GM18861 (cell line): ENCODE data around the gene SEC16A.
"Not testable (repeated sequence)": the region's sequence is repeated elsewhere in the genome, so short reads cannot be mapped to it uniquely, and the experiment has no call there.

Experiments used
- ATAC-seq: cut with Tn5 transposase; IDR thresholded peaks from one replicate; pipeline ENCODE4 v1.9.1; 2021; ENCODE audit not compliant: unreplicated experiment

The SEC16A gene

GRCh38 chr9:136424750-136425362 is 58.0 kb downstream of the SEC16A start:
- ATAC-seq, result no peak

GRCh38 chr9:136423432-136424146 is 59.3 kb downstream of the SEC16A start:
- no peak for ATAC-seq

- ATAC-seq, result no peak
These were observed 60.0 kb downstream of the SEC16A start for GRCh38 chr9:136422876-136423275.

DNA sequence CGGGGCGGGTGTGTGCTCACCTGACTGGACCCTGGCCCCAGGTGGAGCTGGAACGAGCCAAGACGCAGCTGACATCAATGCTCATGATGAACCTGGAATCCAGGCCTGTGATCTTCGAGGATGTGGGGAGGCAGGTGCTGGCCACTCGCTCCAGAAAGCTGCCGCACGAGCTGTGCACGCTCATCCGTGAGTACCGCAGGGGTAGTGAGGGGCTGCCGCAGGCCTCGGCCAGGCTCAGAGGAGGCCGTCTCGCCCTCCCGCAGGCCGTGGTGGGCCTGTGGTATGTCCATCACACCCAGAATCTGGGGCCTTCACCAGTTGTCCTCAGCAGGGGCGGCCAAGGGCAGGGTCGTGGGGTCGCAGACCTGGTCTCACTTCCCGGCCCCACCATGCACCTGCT is 61.0 kb downstream of the SEC16A start:
- no peak for ATAC-seq

DNA sequence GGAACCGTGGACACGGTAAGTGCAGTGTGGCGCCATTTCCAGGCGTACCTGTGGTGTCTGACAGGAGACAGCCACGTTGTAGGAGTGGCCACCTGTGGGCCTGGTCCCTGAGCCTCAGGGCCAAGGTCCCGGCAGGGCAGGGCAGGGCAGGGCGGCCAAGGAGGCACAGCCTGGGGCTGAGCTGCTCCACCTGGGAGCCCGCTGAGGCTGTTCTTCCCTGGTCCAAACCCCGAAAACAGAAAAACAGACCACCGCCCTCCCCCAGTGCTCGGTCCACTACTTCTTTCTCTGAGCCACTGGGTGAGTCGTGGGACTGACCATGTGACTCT is 63.8 kb downstream of the SEC16A start:
- ATAC-seq, result no peak

GRCh38 chr9:136418182-136419091 is 64.4 kb downstream of the SEC16A start:
- ATAC-seq, result no peak

GRCh38 chr9:136416914-136417313 is 65.9 kb downstream of the SEC16A start:
- no peak for ATAC-seq

DNA sequence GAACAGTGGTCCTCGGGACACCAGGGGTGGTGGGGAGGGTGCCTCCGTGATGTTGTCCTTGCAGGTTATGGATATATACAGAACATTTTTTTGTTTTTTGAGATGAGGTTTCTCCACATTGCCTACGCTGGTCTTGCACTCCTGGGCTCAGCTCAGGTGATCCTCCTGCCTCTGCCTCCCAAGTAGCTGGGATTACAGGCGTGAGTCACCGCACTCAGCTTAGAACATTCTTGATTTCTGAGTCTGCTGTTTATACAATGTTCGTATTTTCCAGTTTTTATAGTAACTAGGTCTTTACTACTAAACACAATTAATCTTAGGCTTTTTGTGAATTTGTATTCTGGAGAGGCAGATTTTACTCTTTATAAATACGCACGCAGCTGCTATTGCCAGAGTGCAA is 66.4 kb downstream of the SEC16A start:
- no peak for ATAC-seq

- ATAC-seq, result no peak
These were observed 69.9 kb downstream of the SEC16A start for GRCh38 chr9:136412962-136413361.

DNA sequence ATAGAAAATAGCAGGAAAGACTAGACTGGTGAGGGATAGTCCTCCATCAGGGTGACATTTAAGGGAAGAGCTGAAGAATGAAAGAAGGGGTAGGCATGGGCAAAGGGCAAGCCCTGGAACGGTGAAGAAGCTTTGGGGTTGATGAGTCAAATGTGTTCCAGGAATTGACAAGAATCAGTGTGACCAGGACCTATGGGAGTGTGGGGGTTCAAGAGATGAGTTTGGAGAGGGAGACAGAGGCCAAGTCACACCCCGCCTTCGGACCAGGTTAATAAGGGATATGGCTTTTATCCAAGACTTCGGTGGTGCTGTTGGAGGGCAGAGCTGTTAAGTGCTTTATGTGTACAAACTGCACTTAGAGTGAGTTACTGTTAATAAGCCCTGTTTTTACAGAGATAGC is 71.5 kb downstream of the SEC16A start:
- no peak for ATAC-seq

DNA sequence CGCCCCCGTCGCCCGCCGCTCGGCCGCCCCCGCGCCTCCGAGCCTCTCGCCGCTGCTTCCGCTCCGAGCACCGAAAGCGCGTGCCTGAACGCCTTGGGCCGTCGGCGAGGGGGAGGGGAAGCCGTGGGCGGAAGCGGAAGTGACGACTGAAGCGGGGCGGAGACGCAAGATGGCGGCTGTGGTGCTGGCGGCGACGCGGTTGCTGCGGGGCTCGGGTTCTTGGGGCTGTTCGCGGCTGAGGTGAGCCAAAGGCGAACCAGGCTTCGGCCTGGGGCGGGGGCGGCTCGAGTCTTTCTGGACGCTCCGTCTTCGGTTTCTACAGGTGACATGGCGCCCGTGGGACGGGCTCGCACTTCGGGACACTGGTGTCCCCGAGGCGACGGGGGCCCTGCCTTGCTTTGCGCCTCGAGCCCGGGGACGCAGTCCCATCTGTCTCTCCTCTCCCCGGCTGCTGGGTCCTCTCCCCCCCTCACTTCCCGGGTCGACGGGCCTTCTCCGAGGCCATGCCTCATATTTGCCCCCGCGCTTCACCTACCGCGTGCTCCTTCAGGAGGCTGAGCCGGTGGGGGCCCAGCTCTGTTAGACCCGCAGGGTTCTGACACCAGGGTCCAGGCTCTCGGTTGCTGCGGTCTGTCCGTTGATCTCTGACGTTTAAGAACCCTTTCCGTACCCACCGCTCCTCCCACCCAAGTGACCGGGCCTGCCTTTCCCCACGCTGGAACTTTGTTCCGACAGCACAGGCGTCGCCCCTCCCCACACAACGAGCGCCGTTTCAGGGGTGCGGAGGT is 72.1 kb downstream of the SEC16A start, which contains the start of the genes ENTR1 and PMPCA:
Gene ENTR1, minus strand, starts transcription at position 115 of the 788 bp plus-strand sequence. CDS start 217 bp downstream, outside the sequence.
Gene PMPCA, plus strand, starts transcription at position 159 of the 788 bp plus-strand sequence. Its CDS starts 11 bp downstream, at position 170.
- ATAC-seq, result peak; percentile 58

GRCh38 chr9:136409557-136410455 is 73.0 kb downstream of the SEC16A start:
- peak; percentile 8 for ATAC-seq

- ATAC-seq, result no peak
These were observed 74.9 kb downstream of the SEC16A start for GRCh38 chr9:136407911-136408310.

DNA sequence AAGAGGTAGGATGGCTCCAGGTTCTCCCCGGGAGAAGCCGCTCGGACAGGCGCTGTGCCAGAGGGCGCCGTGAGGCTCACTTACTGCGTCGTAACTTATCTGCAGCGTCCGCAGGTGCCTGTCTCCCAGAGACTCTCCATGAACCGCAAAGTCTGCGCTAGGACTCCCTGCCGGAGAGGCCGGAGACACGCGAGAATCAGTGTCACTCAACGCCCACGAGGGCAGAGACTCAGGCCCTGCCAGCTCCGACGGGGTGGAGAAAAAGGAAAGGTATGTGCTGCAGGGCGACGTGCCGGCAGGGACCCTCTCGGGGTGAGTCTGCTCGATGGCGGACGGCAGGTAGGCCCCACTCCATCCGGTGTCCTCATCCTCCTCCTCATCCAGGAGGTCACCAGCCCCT is 75.8 kb downstream of the SEC16A start:
- not testable (repeated sequence) for ATAC-seq

DNA sequence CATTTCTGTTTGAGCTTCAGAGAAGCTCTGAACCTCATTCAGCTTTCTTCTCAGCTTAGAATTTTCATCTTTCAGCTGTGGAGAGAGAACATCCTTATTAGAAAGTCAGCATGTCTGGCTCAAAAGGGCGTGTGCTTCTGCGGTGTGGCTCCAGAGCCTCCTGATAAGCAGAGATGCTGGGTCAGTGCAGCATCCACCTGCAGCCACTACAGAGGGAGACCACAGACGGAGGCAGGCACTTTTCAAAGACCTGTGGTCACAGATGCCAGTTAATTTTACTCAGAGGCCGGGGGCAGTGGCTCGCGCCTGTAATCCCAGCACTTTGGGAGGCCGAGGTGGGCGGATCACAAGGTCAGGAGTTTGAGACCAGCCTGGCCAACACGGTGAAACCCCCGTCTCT is 76.9 kb downstream of the SEC16A start:
- ATAC-seq, result not testable (repeated sequence)

DNA sequence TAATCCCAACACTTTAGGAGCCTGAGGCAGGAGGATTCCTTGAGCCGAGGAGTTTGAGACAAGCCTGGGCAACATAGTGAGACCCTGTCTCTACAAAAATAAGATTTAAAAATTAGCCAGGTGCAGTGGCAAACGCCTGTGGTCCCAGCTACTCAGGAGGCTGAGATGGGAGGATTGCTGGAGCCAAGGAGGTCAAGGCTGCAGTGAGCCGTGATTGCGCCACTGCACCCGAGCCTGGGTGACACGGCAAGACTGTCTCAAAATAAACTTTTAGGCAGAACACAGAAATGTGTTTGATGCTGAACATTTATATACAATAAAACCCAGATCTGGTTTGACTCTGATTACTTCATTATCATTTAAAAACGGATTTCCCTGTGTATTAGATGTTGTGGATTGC is 77.4 kb downstream of the SEC16A start:
- no peak for ATAC-seq

DNA sequence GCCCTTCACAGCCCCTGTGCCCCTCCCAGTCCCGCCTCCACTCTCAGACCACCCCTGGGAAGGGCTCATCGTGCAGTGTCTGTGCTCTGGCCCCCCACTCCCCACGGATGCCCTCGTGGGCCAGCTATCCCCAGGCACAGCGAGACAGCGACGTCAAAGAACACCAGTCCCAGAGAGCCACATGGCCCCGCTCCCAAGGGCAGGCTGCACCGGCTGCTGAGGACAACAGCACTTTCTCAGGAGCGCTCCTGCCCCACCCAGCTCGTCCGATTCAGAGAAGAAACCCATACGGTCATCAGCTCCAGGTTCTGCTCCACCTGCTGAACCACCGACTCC is 78.1 kb downstream of the SEC16A start:
- no peak for ATAC-seq

DNA sequence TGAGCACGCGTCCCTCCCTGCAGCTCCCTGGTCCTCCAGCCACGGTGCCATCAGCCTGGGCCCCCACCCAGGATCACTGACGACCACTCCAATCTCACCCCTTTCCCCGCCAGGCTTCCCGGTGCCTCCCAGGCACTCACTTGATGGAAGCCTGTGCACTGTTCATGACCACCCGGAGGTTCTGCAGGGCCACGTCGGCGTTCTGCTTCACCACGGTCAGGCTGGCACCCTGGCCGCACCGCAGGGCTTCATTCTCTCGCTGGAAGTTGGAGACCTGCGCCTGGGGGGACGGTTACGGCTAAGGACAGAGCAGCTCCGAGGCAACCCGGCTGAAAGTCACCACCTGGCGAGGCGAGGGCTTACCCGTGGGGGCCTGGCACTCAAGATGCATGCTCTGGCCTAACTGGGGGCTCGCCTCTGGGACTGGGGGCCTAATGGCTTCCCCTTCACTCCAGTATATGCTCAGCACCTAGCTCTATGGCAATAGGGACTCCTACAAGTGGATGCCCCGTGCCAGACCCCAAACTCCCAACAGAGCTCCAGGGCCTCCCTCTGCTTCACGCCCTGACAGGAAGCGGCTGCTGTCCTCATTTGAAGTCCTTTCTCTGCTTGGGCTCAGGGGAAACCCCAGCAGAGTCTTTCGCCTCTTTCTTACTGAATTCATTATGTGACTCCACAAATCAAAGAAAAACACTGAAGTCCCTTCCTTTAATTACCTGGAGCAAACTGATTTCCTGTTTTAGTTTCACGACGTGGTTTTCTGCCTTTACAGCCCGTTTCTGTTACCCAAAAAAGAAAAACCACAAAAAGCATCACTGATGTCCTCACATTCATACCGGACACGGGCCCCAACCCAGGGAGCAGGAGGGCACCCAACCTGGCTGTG is 78.7 kb downstream of the SEC16A start:
- no peak for ATAC-seq

DNA sequence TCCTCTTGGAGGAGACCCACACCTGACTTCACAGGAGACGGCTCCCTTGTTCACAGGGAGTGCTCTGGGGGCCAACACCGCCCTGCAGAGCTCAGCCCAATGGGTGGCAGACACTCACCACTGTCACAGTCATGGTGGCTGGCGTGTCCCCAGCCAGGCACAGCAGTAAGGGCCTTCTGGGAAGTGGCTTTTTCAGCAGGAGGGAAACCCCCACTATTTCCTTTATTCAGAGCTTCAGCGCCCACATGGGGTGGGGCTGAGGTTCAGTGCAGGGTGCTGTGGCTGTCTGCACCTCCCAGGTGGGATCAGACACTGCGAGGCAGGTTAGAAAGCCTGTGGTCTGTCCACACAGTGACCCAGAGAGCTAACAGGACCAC is 79.3 kb downstream of the SEC16A start:
- ATAC-seq, result no peak
